ENCODE results near the gene STIP1.
A peak's percentile ranks its signal among the peaks of the same experiment; 100 is the strongest.

Gene STIP1

GRCh38 chr11:64243236-64243854 lies 57.4 kb downstream of the STIP1 start:
- Histone ChIP-seq H3K27me3 (ENCODE audit: low read depth, low read length) (no peaks in the 10 kb centered on the region), H3K27ac (ENCODE audit: low read length) (no peak overlapping the region), H3K9ac (ENCODE audit: low read length) (no peak overlapping the region), H3K4me2 (ENCODE audit: low read length) (peak overlapping the region; percentile 89), H3K79me2 (ENCODE audit: low read length) (peaks cover 59% of the 10 kb centered on the region), H2AFZ (ENCODE audit: low read depth, low read length) (no peak overlapping the region), H3K4me1 (ENCODE audit: low read length) (peaks cover 50% of the 10 kb centered on the region), H3K36me3 (replicated peaks; ENCODE audit: low read depth, low read length) (peaks cover 29% of the 10 kb centered on the region), H3K4me3 (ENCODE audit: low read length) (no peak overlapping the region), H3K9me3 (ENCODE audit: insufficient read depth, low read length) (no peaks in the 10 kb centered on the region), H4K20me1 (ENCODE audit: insufficient read depth, low read length) (0 out of 2 replicates have a peak, but pooled peaks cover 3% of the 10 kb centered on the region)
- no peak for TF ChIP-seq CTCF (IDR thresholded peaks at IDR 0.05; ENCODE audit: low read depth, low read length)
- TF ChIP-seq EZH2phosphoT487 (IDR thresholded peaks at IDR 0.05; ENCODE audit: low read depth): no peak

GRCh38 chr11:64244107-64244506 lies 58.1 kb downstream of the STIP1 start:
- Histone ChIP-seq H3K27me3 (ENCODE audit: low read depth, low read length) (no peaks in the 10 kb centered on the region), H3K4me3 (ENCODE audit: low read length) (no peak overlapping the region), H2AFZ (ENCODE audit: low read depth, low read length) (no peak overlapping the region), H3K79me2 (ENCODE audit: low read length) (peaks cover 59% of the 10 kb centered on the region), H3K27ac (ENCODE audit: low read length) (no peak overlapping the region), H4K20me1 (ENCODE audit: insufficient read depth, low read length) (0 out of 2 replicates have a peak, but pooled peaks cover 3% of the 10 kb centered on the region), H3K4me1 (ENCODE audit: low read length) (peaks cover 42% of the 10 kb centered on the region), H3K36me3 (replicated peaks; ENCODE audit: low read depth, low read length) (peaks cover 22% of the 10 kb centered on the region), H3K9ac (ENCODE audit: low read length) (no peak overlapping the region), H3K9me3 (ENCODE audit: insufficient read depth, low read length) (no peaks in the 10 kb centered on the region), H3K4me2 (ENCODE audit: low read length) (no peak overlapping the region)
- no peak for TF ChIP-seq EZH2phosphoT487 (IDR thresholded peaks at IDR 0.05; ENCODE audit: low read depth)
- TF ChIP-seq CTCF (IDR thresholded peaks at IDR 0.05; ENCODE audit: low read depth, low read length): no peak

- no peaks in the 10 kb centered on the region for H3K27me3 ChIP-seq (ENCODE audit: low read depth, low read length)
- H3K27ac ChIP-seq (ENCODE audit: low read length): peak overlapping the region; percentile 78
- H3K9ac ChIP-seq (ENCODE audit: low read length): peak overlapping the region; percentile 100
- peaks cover 19% of the 10 kb centered on the region for H3K36me3 ChIP-seq (replicated peaks; ENCODE audit: low read depth, low read length)
- H2AFZ ChIP-seq (ENCODE audit: low read depth, low read length): no peak overlapping the region
- H3K4me3 ChIP-seq (ENCODE audit: low read length): peak overlapping the region; percentile 97
- H3K9me3 ChIP-seq (ENCODE audit: insufficient read depth, low read length): no peaks in the 10 kb centered on the region
- peak overlapping the region; percentile 87 for H3K4me2 ChIP-seq (ENCODE audit: low read length)
- H4K20me1 ChIP-seq (ENCODE audit: insufficient read depth, low read length): 0 out of 2 replicates have a peak, but pooled peaks cover 3% of the 10 kb centered on the region
- H3K79me2 ChIP-seq (ENCODE audit: low read length): peaks cover 59% of the 10 kb centered on the region
- no peak for TF ChIP-seq EZH2phosphoT487 (IDR thresholded peaks at IDR 0.05; ENCODE audit: low read depth)
- no peak for TF ChIP-seq CTCF (IDR thresholded peaks at IDR 0.05; ENCODE audit: low read depth, low read length)
- peaks cover 36% of the 10 kb centered on the region for H3K4me1 ChIP-seq (ENCODE audit: low read length)
These were observed 59.0 kb downstream of the STIP1 start for GRCh38 chr11:64244966-64245365.

- Histone ChIP-seq H3K4me2 (ENCODE audit: low read length) (peak overlapping the region; percentile 87), H4K20me1 (ENCODE audit: insufficient read depth, low read length) (0 out of 2 replicates have a peak, but pooled peaks cover 3% of the 10 kb centered on the region), H3K9me3 (ENCODE audit: insufficient read depth, low read length) (no peaks in the 10 kb centered on the region), H3K27ac (ENCODE audit: low read length) (peak overlapping the region; percentile 78), H2AFZ (ENCODE audit: low read depth, low read length) (no peak overlapping the region), H3K4me3 (ENCODE audit: low read length) (peak overlapping the region; percentile 97), H3K27me3 (ENCODE audit: low read depth, low read length) (no peaks in the 10 kb centered on the region), H3K9ac (ENCODE audit: low read length) (peak overlapping the region; percentile 100), H3K79me2 (ENCODE audit: low read length) (peaks cover 57% of the 10 kb centered on the region), H3K4me1 (ENCODE audit: low read length) (peaks cover 36% of the 10 kb centered on the region), H3K36me3 (replicated peaks; ENCODE audit: low read depth, low read length) (peaks cover 19% of the 10 kb centered on the region)
- no peak for TF ChIP-seq CTCF (IDR thresholded peaks at IDR 0.05; ENCODE audit: low read depth, low read length)
- no peak for TF ChIP-seq EZH2phosphoT487 (IDR thresholded peaks at IDR 0.05; ENCODE audit: low read depth)
These were observed 59.4 kb downstream of the STIP1 start for GRCh38 chr11:64245401-64245796.
